Tibial nerve (tissue), 4 donors: ENCODE data around the gene RARS1. TPM values are rescaled to one million over a fixed set of nuclear protein-coding genes. Genes with fewer than 3 reads are reported as not detected.

Source experiments
- DNase-seq, 2 donors: peaks; one replicate each; pipeline ENCODE4 v3.0.0-alpha.2; 2019; ENCODE audit warnings: low spot score in 2 of 2
- H3K27ac ChIP-seq, 4 donors: fragments of 200-600 bp; sonication (generic) in 3 of 4; one replicate each; pipeline ENCODE4 v1.5.1; 2017 to 2019; ENCODE audit warnings: mild to moderate bottlenecking in 1 of 4
- H3K27me3 ChIP-seq, 2 donors: fragments of 200-600 bp; sonication (generic) in 1 of 2; one replicate each; pipeline versions ENCODE4 v1.5.1 to v1.6.0; 2017 to 2019
- H3K36me3 ChIP-seq, 3 donors: fragments of 200-600 bp; sonication (generic); one replicate each; pipeline ENCODE4 v1.5.1; 2018 to 2019
- H3K4me1 ChIP-seq, 4 donors: fragments of 200-600 bp; sonication (generic) in 3 of 4; one replicate each; pipeline ENCODE4 v1.5.1; 2017 to 2019
- H3K4me3 ChIP-seq, 4 donors: fragments of 200-600 bp; sonication (generic) in 3 of 4; one replicate each; pipeline ENCODE4 v1.5.1; 2017 to 2019; ENCODE audit warnings: mild to moderate bottlenecking in 1 of 4, moderate library complexity in 1 of 4
- H3K9me3 ChIP-seq, 4 donors: fragments of 200-600 bp; sonication (generic) in 3 of 4; one replicate each; pipeline ENCODE4 v1.5.1; 2017 to 2019
- EP300 ChIP-seq, 2 donors: sonication (generic); formaldehyde crosslinking; IDR thresholded peaks; one replicate each; pipeline ENCODE4 v1.6.1; 2017; ENCODE audit warnings: antibody characterized with exemption in 2 of 2, mild to moderate bottlenecking in 1 of 2
- POLR2A ChIP-seq, 2 donors: fragments of 450-650 bp; IDR thresholded peaks; one replicate each; pipeline ENCODE4 v1.6.1; 2017; ENCODE audit warnings: antibody characterized with exemption in 2 of 2, mild to moderate bottlenecking in 2 of 2, moderate library complexity in 2 of 2
- WGBS, 2 donors: methylation state at CpG; one replicate each; pipeline ENCODE4 v1.1.5; 2018; 5-methylcytosine and 5-hydroxymethylcytosine counted together
- small RNA-seq: library from RNA; depleted of rRNA; stranded (forward); fragments of <200 nt; gene quantifications from one replicate; pipeline ENCODE3, GENCODE V24; 2016
- total RNA-seq, 4 donors: library from RNA; depleted of rRNA; stranded (reverse); fragments of >200 nt; gene quantifications; one replicate each; pipeline ENCODE4 v1.1.0, GENCODE V29; 2016
- TF ChIP-seq, protein P1 (sequence below), 5 experiments: fragments of 200-600 bp in 3 of 5; fragments of 450-650 bp in 2 of 5; sonication (generic) in 3 of 5; IDR thresholded peaks; one replicate each; pipeline ENCODE4 v1.5.1; 2016 to 2019; ENCODE audit warnings: antibody characterized with exemption in 5 of 5, mild to moderate bottlenecking in 3 of 5, moderate library complexity in 2 of 5

RARS1 gene
- total RNA-seq, 4 donors from 2014 or later: 42.8 to 56.8 (median 52.9) TPM

GRCh38 chr5:168568738-168569137 lies 82.5 kb downstream of the RARS1 start:
- H3K9me3 ChIP-seq: no peaks in the 10 kb centered on the region
- TF ChIP-seq POLR2A (IDR thresholded peaks at IDR 0.05): no peak
- TF ChIP-seq EP300 (IDR thresholded peaks at IDR 0.05): no peak
- TF ChIP-seq, protein P1, sequence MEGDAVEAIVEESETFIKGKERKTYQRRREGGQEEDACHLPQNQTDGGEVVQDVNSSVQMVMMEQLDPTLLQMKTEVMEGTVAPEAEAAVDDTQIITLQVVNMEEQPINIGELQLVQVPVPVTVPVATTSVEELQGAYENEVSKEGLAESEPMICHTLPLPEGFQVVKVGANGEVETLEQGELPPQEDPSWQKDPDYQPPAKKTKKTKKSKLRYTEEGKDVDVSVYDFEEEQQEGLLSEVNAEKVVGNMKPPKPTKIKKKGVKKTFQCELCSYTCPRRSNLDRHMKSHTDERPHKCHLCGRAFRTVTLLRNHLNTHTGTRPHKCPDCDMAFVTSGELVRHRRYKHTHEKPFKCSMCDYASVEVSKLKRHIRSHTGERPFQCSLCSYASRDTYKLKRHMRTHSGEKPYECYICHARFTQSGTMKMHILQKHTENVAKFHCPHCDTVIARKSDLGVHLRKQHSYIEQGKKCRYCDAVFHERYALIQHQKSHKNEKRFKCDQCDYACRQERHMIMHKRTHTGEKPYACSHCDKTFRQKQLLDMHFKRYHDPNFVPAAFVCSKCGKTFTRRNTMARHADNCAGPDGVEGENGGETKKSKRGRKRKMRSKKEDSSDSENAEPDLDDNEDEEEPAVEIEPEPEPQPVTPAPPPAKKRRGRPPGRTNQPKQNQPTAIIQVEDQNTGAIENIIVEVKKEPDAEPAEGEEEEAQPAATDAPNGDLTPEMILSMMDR (IDR thresholded peaks at IDR 0.05): no peak
- no peak overlapping the region for H3K4me3 ChIP-seq
- H3K27ac ChIP-seq: no peak overlapping the region
- no peak for DNase-seq
- no peaks in the 10 kb centered on the region for H3K27me3 ChIP-seq
- 96 to 98% methylated on average over 6 of the region's 6 CpGs for WGBS, 2 donors
- H3K36me3 ChIP-seq: peaks cover 0 to 24% (median 0%) of the 10 kb centered on the region in 3 donors
- H3K4me1 ChIP-seq: no peaks in the 10 kb centered on the region

Small RNAs within 50 kb of the gene (small RNA-seq; reads per million reads assigned to genes)
- not detected for gene MIR103A1

Other genes starting within 250 kb of the RARS1 start
- gene WWC1, start 194.8 kb upstream of the RARS1 start, total RNA-seq: 1 to 10 TPM in 2 of 4 donors, under 1 TPM in 2; 0.78 to 3.3 (median 1.00) TPM
- not detected for gene FBLL1, start 42.8 kb downstream of the RARS1 start, total RNA-seq
- 10 to 100 TPM; 26.9 to 46.3 (median 31.6) TPM for gene PANK3, start 92.9 kb downstream of the RARS1 start, total RNA-seq